ENCODE results near the gene MRPL20.
"Not testable (repeated sequence)": the region's sequence is repeated elsewhere in the genome, so short reads cannot be mapped to it uniquely, and the experiment has no call there.

Gene MRPL20

DNA sequence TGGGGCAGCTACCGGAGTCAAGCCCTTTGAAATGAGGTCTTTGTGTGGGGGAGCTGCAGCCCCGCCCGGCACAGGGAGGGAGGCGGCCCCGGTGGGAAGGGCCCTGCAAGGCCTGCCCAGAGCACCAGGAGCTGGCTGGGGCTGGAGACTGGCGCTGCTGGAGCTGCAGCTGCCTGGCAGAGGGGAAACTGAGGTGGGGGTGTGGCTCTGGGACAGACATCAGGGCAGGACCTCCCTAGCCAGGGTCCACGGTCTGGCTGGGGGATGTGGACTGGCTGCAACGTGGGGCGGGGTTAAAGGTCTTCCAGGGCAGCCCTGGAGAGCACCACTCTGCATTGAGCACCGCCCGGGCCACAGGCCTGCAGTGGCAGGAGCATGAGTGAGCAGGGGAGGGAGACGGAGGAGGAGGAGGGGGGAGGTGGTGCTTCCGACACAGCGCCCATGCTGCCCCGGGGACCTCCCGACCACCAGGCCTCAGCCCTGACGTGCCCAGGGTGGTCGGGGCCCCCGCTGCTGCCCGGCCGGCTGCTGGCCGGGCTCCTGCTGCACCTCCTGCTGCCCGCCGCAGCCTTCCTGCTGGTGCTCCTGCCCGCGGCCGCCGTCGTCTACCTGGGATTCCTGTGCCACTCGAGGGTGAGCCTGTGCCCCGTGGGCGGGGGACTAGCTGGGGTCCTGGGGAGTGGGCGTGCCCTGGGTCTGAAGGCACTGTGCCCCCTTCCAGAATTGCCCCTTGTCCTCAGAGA, 18.8 kb upstream of the MRPL20 start:
- no peak for DNase-seq (ENCODE audit: low read depth)

DNA sequence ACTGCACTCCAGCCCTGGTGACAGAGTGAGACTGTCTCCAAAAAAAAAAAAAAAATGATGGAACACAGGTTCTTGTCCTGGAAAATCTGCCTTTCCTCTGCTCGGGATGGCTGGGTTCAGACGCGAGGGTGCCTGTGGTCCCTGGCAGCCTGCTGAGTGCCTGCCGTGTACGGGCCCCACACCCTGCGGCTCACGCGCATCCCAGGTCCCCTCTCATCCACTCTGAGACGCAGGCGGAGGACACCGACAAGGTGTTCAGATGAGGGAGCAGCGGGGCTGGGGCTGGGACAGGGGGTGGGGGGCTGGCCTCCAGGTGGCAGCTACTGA, 18.3 kb upstream of the MRPL20 start:
- DNase-seq (ENCODE audit: low read depth), result no peak

DNA sequence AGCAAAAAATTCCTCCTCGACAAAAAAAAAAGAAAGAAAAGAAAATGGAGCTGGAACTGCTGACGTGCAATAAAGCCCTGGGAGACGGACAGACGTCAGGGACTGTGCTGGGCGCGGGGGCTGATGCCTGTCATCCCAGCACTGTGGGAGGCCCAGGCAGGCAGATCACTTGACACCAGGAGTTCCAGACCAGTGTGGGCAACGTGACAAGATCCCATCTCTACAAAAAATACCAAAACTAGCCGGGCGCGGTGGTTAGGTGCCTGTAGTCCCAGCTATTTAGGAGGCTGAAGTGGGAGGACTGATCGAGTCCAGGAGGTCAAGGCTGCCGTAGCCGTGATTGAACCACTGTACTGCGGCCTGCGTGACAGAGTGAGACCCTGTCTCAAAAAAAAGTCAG, 17.6 kb upstream of the MRPL20 start:
- no peak for DNase-seq (ENCODE audit: low read depth)

DNA sequence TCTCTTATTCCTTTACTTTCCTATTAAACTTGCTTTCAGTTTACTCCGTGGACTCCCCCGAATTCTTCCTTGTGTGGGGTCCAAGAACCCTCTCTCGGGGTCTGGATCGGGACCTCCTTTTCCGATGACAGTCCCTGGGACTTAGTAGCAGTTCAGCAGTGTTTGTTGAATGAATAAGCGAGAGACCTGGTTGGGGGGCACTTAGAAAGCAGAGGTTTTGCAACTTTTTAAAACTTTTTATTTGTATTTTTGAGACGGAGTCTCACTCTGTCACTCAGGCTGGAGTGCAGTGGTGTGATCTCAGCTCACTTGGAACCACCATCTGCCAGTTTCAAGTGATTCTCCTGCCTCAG, 16.1 kb upstream of the MRPL20 start:
- DNase-seq (ENCODE audit: low read depth), result no peak

DNA sequence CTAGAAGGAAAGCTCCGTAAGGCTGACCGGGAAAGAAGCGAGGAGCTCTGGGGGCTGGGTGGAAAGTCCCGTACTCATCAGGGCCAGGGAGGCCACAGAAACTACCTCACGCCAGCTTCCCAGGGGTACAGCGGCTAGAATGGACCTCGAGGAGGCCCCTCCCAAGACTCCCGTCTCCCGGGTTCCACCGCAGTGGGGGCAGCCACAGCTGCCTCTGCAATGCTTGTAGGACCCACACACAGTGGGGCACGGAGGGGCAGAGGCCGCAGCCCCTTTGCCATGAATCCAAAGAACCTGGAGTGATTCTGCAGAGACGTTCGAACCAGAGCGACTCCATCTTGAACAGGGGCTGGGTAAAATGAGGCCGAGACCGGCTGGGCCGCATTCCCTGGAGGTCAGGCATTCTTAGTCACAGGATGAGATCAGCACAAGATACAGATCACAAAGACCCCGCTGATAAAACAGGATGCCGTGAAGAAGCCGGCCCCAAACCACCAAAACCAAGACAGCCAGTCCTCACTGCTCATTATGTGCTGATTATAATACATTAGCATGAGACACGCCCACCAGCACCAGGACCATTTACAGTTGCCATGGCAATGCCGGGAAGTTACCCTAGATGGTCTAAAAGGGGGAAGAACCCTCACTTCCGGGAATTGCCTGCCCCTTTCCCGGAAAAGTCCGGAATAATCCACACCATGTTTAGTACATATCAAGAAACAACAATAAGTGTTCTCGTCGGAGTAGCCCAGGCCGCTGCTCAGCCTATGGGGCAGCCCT, 15.6 kb upstream of the MRPL20 start:
- DNase-seq (ENCODE audit: low read depth), result no peak

DNA sequence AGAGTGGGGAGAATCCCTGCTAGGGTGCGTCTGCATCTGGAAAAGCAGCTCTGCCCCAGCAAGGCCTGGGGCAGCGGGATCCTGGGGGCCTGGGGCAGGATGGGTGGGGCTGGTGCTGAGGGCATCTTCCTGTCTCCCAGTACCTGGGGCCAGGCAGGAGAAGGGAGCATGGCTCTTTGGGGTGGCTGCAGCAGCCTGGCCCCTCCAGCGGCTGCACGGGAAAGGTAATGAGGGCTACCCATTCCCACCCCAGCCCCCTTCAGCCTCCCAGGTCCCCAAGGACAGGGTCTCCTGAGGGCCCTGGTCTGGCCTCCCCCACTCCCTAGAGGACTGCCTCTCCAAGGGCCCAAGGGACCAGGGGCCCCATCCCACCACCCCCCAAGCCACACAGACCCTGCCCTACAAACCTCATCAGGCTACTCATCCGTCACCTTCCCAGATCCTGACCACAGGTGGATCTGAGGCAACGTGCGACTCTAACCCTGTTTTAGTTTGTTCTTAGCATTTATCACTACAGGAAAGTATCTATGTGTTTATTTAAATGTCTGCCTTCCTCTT, 14.9 kb upstream of the MRPL20 start:
- DNase-seq (ENCODE audit: low read depth), result no peak

DNA sequence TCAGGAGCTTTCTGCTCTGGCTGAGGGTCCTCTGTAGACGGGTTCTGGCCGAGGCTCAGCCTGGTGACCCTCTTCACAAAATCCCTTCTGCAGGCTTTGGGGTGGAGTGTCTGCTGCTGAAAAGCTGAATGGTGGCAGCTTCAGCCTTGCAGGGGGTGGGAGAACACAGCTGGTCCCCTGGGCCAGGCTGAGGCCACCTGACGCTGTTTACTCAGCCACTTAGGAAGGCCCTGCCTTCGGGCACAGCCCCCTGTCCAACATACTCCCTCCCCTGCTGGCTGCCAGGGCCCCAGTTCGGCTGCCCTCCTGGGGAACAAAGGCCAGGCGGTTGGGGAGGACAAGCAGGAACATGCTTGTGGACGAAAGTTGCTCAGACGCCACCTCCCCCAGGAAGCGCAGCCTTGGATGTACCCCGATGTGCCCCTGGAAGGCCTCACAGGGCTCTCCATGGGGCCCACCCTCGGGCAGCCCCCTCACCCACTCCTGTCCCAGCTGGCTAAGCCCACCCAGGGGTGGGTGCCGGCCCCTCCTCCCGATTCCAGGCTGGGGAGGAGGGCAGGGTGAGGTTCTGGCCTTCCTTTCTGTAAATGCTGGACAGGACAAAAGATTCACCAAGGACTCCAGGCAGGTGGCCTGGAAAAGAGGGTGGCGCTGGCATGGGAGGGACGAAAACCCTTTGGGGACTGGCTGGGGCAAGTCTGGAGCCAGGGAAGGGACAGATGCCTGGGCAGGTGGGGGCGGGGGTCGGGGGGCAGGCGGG, 14.2 kb upstream of the MRPL20 start, which contains the start of gene ANKRD65:
Gene ANKRD65, minus strand, starts transcription at position 130 of the 760 bp plus-strand sequence. CDS start 271 bp downstream, outside the sequence.
- no peak for DNase-seq (ENCODE audit: low read depth)

DNA sequence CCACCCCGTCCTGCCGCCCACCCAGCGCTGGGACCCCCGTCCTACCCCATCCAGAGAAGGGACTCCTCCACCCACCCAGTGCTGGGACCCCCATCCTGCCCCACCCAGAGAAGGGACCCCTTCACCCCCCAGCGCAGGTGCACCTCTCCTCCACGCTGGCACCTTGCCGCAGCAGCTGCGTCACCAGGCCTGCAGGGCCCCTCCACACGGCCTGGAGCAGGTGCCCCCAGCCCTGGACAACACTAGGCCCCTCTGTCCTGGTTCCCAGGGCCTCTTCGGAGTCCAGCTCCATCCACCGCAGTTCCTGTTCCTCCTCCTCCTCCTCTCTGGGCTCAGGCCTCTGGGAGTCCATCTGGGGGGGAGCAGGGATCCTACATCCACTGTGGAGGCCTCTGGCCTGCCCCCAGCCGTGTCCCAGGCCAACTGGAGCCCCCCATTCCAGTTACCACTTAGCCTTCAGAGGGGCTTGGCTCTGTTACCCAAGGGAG, 13.6 kb upstream of the MRPL20 start:
- no peak for DNase-seq (ENCODE audit: low read depth)

DNA sequence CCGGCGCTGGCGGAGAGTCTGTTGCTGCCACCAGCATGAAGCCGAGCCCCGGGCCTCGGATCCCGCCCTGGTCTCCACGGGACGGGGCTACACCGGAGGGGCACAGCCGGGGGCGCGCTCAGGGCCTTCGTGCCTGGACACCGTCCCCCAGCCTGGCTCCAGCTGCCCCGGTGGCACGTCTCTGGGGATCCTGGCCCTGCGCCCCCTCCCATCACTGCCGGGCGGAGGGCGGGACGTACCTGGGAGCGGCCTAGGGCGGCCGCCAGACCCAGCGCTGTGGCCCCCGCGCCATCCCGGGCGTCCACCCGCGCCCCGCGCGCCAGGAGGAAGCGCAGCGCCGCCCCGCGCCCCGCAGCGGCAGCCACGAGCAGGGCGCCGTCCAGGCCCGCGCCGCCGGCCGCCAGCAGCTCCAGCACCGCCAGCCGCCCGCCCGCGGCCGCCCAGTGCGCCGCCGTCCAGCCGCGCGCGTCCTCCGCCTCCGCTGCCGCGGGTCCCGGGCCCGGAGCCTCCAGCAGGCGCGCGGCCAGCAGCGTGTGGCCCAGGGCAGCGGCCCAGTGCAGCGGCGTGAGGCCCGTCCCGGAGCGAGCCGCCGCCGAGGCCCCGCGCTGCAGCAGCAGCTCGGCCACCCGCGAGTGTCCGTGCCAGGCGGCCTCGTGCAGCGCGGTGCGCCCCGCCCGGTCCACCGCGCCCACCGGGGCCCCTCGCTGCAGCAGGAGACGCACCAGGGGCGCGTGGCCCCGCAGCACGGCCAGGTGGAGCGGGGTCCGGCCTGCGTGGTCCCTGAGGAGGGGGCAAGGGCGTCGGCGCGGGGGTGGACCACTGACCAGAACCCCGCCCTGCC, 12.9 kb upstream of the MRPL20 start:
- no peak for DNase-seq (ENCODE audit: low read depth)

DNA sequence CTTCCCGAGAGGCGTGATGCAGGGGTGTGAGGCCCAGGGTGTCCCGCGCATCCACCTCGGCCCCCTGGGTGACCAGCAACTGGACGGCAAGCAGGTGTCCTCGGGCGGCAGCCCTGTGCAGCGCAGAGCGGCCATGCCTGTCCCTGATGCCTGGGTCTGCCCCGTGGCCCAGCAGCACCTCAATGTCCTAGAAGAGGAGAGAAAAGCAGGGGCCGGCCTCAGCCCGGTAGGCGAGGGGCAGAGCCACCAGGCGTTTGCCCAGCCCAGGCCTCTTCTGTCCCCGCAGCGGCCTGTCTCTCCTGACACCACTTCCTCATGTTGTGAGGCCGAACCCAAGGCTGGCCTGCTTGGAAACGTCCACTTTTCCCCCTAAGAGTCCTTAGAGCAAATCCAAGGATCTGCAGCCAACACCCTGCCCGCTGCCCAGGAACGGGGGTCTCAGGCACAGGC, 12.3 kb upstream of the MRPL20 start:
- no peak for DNase-seq (ENCODE audit: low read depth)

DNA sequence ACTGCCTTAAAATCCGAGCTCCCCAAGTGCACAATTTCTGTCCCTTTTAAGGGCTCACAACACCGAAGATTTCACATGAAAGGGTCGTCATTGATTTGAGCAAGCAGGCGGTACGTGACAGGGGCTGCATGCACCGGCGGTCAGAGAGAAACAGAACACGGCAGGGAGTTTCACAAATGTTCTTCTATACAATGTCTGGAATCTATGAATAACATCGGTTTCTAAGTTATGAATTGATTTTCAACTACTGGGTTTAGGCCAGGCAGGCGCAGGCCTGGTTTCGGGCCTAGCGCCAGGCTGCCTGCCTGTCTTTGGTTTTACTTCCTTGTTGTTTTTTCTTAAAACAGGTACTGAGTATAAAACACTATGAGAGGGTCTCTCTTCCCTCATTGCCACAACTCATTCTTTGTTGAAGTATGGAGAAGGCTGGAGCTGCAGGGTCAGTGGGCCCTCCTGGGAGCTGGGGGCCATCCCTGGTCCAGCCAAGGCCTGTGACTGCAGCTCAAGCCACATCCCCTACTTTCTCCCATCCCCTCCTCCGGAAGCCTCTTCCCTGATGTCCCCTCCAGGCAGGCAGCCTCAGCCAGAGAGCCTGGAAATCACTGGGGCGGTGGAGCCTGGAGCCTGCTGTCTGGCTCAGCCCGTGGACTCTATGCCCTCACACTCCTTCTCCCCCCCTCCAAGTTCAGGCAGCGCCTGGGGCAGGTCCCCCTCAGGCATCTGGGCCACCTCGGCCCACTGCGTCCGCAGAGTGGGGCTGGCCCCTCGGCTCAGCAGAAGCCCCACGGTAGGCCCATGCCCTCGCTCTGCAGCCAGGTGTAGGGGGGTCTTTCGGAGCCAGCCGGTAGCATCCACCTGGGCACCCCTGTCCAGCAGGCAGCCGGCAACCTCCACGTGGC, 11.6 kb upstream of the MRPL20 start:
- DNase-seq (ENCODE audit: low read depth), result no peak

DNA sequence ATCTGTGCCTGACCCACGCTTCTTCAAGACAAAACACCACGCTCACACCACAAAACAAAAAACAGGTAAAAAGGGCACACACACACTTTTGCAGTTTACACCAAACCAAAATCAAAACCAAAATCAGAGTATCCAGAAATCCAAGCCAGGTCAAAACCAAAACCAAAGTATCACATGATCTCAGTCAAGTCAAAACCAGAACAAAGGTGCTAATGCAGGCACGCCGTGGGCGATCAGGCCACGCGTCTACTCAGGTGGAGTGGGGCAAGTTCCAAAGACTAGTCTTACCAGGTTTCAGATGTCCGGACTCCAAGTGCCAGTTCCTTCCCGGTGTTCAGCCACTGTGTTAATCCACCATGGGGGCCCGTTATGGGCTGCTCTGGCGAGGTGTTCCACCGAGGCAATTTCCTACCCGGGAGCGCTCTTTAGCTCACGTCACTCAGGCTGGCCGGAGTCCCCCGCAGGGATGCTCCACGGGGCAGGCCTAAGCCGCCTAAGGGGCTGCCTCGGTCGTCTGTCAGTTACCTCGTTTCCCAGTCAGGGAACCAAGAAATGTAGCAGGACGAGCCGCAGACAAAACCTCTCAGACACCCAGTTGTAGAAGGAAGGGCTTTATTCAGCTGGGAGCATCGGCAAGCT, 10.9 kb upstream of the MRPL20 start:
- not testable (repeated sequence) for DNase-seq (ENCODE audit: low read depth)

DNA sequence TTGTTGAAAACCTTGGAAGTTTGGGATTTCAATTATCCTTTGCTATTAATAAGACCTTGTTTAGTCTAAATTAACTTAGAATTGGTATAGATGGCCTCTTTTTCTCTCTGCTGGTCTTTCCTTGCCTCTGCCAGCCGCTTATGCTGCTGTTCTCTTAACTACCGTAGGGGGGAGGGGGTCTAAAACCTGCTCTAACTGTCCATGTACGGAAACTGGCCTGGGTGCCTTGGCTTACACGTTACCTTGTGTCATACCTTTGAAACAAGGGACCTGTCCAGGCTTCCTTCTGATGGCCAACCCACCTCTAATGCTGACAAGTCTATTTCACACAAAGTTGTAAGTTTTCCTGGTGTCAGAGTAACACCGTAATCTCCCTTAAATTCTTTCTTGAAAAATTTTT, 10.3 kb upstream of the MRPL20 start:
- DNase-seq (ENCODE audit: low read depth), result not testable (repeated sequence)

DNA sequence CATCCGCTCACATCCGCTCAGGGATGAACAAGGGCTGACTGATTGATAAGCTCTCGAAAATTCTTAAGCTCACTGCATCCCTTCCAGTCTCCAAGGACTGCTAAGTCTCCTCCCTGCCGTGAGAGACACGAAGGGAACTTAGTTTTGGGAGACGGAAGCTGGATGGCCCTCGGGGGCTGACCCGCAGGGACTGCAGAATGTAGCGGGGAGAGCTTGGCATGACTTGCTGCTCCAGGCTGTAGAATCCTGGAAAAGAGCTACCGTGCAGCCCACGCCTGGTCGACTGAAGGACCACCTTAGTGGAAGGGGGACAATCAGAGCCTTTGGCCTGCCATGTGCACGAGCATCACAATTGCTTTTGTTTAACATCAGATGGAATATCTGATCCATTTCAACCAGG, 8.7 kb upstream of the MRPL20 start:
- no peak for DNase-seq (ENCODE audit: low read depth)

DNA sequence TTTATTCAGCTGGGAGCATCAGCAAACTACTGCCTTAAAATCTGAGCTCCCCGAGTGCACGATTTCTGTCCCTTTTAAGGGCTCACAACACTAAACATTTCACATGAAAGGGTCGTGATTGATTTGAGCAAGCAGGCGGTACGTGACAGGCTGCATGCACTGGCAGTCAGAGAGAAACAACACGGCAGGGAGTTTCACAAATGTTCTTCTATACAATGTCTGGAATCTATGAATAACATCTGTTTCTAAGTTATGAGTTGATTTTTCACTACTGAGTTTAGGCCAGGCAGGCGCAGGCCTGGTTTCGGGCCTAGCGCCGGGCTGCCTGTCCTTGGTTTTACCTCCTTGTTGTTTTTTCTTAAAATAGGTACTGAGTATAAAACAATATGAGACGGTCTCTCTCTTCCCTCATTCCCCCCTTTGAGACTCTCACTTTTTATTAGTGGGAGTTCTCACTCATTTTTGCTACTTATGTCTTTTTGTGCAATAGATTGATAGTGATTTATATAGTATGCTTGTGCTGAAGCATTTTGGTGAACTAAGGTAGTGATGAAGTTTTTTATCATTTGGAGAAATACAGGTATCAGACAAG, 5.3 kb upstream of the MRPL20 start:
- DNase-seq (ENCODE audit: low read depth), result not testable (repeated sequence)

DNA sequence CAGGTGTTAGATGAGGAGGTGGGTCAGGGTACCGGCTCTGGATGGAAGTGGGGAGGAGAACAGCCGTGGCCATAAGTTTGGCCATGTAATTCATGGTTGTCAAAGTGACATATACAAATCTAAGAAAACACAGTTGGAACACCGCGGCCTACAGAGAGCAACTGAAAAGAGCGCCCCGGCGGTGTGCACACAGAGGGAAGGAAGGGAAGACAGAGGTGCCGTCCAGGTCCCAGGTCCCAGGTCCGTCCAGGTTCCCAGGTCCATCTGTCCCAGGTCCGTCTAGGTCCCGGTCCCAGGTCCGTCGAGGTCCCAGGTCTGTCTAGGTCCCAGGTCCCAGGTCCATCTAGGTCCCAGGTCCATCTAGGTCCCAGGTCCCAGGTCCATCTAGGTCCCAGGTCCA, 4.5 kb upstream of the MRPL20 start:
- no peak for DNase-seq (ENCODE audit: low read depth)

DNA sequence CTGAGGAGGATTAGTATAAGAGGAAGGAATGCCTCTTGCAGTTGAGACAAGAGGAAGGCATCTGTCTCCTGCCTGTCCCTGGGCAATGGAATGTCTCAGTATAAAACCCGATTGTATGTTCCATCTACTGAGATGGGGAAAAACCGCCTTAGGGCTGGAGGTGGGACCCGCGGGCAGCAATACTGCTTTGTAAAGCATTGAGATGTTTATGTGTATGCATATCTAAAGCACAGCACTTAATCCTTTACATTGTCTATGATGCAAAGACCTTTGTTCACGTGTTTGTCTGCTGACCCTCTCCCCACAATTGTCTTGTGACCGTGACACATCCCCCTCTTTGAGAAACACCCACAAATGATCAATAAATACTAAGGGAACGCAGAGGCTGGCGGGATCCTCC, 3.1 kb upstream of the MRPL20 start:
- not testable (repeated sequence) for DNase-seq (ENCODE audit: low read depth)

DNA sequence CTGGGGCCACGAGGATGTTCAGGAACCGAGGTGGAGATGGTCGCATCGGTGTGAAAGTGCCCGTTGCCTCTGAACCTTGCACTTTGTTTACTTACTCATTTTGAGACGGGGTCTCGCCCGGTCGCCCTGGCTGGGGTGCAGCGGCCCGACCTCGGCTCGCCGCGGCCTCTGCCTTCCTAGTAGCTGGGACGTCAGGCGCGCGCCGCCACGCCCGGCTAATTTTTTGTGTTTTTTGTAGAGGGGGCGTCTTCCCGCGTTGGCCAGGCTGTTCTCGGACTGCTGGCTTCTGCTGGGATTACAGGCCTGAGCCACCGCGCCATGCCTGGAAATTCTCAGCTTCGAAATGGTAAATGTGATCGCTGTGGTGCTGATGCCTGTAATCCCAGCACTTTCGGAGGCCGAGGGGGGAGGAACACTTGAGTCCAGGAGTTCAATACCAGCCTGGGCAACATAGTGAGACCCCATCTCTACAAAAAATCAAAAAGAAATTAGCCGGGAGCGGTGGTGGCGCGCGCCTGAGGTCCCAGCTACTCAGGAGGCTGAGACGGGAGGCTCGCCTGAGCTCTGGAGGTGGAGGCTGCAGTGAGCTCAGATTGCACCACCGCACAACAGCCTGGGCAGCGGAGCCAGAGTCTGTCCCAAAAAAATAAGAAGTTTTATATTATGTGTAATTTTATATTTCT, 684 bp upstream of the MRPL20 start:
- no peak for DNase-seq (ENCODE audit: low read depth)
